ENCODE data around the gene NFIX. TPM values are rescaled to one million over a fixed set of nuclear protein-coding genes. Genes with fewer than 3 reads are reported as not detected.

The NFIX gene
- total and polyA plus RNA-seq, 2 donors from 2014 or later: 4.3 to 65.0 TPM

- TF ChIP-seq CTCF (IDR thresholded peaks at IDR 0.05; ENCODE audit: borderline replicate concordance, extremely low read depth, insufficient read depth): no peak
- Histone ChIP-seq H3K27ac (ENCODE audit: low read depth in 2 of 2, low read length in 2 of 2) (no peak overlapping the region), H3K9me3 (ENCODE audit: control insufficient read depth in 2 of 3, insufficient read depth in 1 of 3, low read length in 3 of 3) (no peaks in the 10 kb centered on the region), H3K27me3 (ENCODE audit: control insufficient read depth, insufficient read depth, low read length) (peaks cover 11% of the 10 kb centered on the region), H3K4me1 (ENCODE audit: control insufficient read depth in 2 of 3, insufficient read depth in 2 of 3, low read depth in 1 of 3, low read length in 3 of 3) (peaks cover 0 to 15% (median 2%) of the 10 kb centered on the region in 3 donors), H3K4me3 (ENCODE audit: low read length in 3 of 3) (no peak overlapping the region), H3K36me3 (ENCODE audit: control insufficient read depth in 2 of 3, insufficient read depth in 3 of 3, low read length in 3 of 3) (peaks cover 0 to 3% (median 0%) of the 10 kb centered on the region in 3 donors), H3K9ac (ENCODE audit: low read length in 3 of 3) (no peak overlapping the region)
- DNase-seq: no peak
- intact Hi-C loops (cut with DNase I): no loop called here
- no peak for FAIRE-seq
Measured at GRCh38 chr19:12997967-12998940, 3.0 kb downstream of the NFIX start.

- no peak for TF ChIP-seq CTCF (IDR thresholded peaks at IDR 0.05; ENCODE audit: borderline replicate concordance, extremely low read depth, insufficient read depth)
- H3K27ac ChIP-seq (ENCODE audit: low read depth in 2 of 2, low read length in 2 of 2): no peak overlapping the region
- intact Hi-C loops (cut with DNase I): no loop called here
- FAIRE-seq (no peak), DNase-seq (no peak)
- H3K9ac ChIP-seq (ENCODE audit: low read length in 3 of 3): no peak overlapping the region
- peaks cover 13% of the 10 kb centered on the region for H3K27me3 ChIP-seq (ENCODE audit: control insufficient read depth, insufficient read depth, low read length)
- no peaks in the 10 kb centered on the region for H3K9me3 ChIP-seq (ENCODE audit: control insufficient read depth in 2 of 3, insufficient read depth in 1 of 3, low read length in 3 of 3)
- H3K4me1 ChIP-seq (ENCODE audit: control insufficient read depth in 2 of 3, insufficient read depth in 2 of 3, low read depth in 1 of 3, low read length in 3 of 3): peaks cover 0 to 10% (median 0%) of the 10 kb centered on the region in 3 donors
- H3K4me3 ChIP-seq (ENCODE audit: low read length in 3 of 3): no peak overlapping the region
- H3K36me3 ChIP-seq (ENCODE audit: control insufficient read depth in 2 of 3, insufficient read depth in 3 of 3, low read length in 3 of 3): peaks cover 0 to 3% (median 0%) of the 10 kb centered on the region in 3 donors
Measured at GRCh38 chr19:13001166-13001501, 5.9 kb downstream of the NFIX start.

- Histone ChIP-seq H3K27me3 (ENCODE audit: control insufficient read depth, insufficient read depth, low read length) (peaks cover 13% of the 10 kb centered on the region), H3K36me3 (ENCODE audit: control insufficient read depth in 2 of 3, insufficient read depth in 3 of 3, low read length in 3 of 3) (peaks cover 0 to 3% (median 0%) of the 10 kb centered on the region in 3 donors), H3K4me3 (ENCODE audit: low read length in 3 of 3) (no peak overlapping the region), H3K9ac (ENCODE audit: low read length in 3 of 3) (no peak overlapping the region), H3K4me1 (ENCODE audit: control insufficient read depth in 2 of 3, insufficient read depth in 2 of 3, low read depth in 1 of 3, low read length in 3 of 3) (peaks cover 0 to 10% (median 0%) of the 10 kb centered on the region in 3 donors), H3K9me3 (ENCODE audit: control insufficient read depth in 2 of 3, insufficient read depth in 1 of 3, low read length in 3 of 3) (no peaks in the 10 kb centered on the region), H3K27ac (ENCODE audit: low read depth in 2 of 2, low read length in 2 of 2) (no peak overlapping the region)
- TF ChIP-seq CTCF (IDR thresholded peaks at IDR 0.05; ENCODE audit: borderline replicate concordance, extremely low read depth, insufficient read depth): no peak
- intact Hi-C loops (cut with DNase I): no loop called here
- DNase-seq (no peak), FAIRE-seq (no peak)
Measured at GRCh38 chr19:13001502-13002165, 6.4 kb downstream of the NFIX start.
